GM12873 (cell line): ENCODE measurements around the gene TRIM54.

Experiments
- CTCF ChIP-seq: IDR thresholded peaks from 2 replicates; pipeline ENCODE4 v1.5.1; 2012; ENCODE audit warnings: low read depth, mild to moderate bottlenecking, moderate library complexity, low read length, control low read depth; ENCODE audit not compliant: insufficient read depth; ENCODE audit errors: missing control alignments

TRIM54 gene

GRCh38 chr2:27351802-27352598 is 69.8 kb downstream of the TRIM54 start:
- TF ChIP-seq CTCF = no peak

GRCh38 chr2:27353762-27354596 is 71.8 kb downstream of the TRIM54 start:
- no peak for TF ChIP-seq CTCF

GRCh38 chr2:27354597-27354927 is 72.3 kb downstream of the TRIM54 start:
- no peak for TF ChIP-seq CTCF

- no peak for TF ChIP-seq CTCF
Measured at GRCh38 chr2:27356056-27356381, 73.8 kb downstream of the TRIM54 start.

GRCh38 chr2:27356382-27357181 is 74.4 kb downstream of the TRIM54 start, which contains the start of gene GTF3C2:
Gene GTF3C2 (minus strand): TSS chr2:27356764. CDS start chr2:27343554, 13,210 bp downstream.
- TF ChIP-seq CTCF = no peak
